Stimulated activated CD8-positive, alpha-beta memory T cell treated with anti-CD3 and anti-CD28 coated beads, Interleukin-4, amount 100 ng/mL, for 24 hours (primary cell): ENCODE measurements around the gene WFDC5.
"Not testable (repeated sequence)": the region's sequence is repeated elsewhere in the genome, so short reads cannot be mapped to it uniquely, and the experiment has no call there.

ENCODE experiments used
- DNase-seq: peaks from one replicate; pipeline ENCODE4 v3.0.0-alpha.2; 2020; ENCODE audit warnings: low read depth

Gene WFDC5

DNA sequence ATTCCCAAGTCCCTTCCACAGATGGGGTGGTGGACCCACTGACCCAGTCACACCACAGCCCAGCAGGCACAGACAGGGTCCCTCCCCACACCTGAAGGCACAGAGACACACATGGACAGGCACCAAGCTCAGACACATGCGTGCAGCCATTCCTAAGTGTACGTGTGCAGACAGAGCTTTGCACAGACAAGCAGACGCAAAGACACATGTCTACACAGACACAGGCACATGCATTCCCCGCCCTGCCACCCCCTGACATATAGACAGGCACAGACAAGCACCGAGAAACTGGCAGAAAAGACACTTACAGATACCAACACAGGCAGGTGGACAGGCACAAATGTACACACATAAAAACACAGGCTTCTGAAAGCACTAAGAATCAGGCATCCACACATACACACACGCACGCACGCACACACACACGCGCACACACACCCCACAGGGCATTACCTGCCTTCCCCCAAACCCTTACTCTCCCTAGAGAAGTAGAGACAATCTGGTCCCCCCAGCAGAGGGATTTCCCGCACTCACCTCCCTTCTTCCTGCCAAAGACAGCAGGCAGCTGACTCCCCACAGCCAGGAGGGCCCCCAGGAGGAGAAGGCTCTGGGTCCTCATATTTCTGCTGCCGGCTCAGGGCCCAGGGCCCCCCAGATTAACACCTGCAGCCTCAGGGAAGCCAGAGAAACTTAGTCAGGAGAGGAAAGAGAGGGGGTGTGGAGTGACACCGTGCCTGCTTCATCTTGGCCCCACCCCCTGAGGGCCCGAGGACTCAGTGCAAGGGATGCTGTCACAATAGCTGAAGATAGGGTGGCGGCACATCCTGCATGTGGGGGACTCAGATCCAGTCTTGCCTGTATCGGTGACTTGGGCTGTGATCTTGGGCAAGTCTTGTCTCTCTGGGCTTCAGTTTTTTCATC lies at the start of gene WFDC5:
Gene WFDC5 (minus strand): TSS at position 710 of the 921 bp plus-strand sequence. CDS start 91 bp downstream, at position 619.
- DNase-seq, result no peak

DNA sequence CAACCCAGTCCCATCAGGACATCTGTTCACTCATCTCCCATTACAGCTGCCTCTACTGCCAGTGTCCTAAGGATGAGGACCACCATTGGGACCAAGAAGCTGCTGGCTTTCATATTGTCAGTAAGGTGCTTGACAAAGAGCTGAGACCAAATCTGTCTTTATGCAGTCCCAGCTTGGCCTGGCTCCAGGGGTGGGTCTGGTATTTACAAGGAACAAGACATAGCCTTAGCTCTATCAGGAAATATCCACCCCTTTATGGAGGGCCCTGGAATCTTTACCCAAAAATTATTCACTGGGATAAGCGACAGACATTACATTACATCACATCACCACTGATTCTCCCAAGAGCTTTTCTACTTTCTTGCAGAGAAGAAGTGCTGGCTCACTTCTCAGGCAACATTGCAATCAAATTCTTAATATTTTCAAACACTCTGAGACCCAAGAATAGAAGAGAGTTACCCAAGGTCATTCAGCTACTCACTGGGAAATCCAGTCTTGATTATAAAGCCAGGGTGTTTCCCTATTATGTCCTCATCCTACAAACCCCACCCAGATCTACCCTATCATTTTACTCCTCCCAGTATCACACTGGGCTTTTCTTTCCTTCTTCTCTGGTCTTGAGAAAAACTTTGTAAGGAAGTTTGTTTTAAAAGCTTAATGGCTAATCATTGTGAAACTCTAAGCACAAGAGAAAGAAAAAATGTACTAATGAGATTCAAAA lies 48.3 kb upstream of the WFDC5 start:
- no peak for DNase-seq

DNA sequence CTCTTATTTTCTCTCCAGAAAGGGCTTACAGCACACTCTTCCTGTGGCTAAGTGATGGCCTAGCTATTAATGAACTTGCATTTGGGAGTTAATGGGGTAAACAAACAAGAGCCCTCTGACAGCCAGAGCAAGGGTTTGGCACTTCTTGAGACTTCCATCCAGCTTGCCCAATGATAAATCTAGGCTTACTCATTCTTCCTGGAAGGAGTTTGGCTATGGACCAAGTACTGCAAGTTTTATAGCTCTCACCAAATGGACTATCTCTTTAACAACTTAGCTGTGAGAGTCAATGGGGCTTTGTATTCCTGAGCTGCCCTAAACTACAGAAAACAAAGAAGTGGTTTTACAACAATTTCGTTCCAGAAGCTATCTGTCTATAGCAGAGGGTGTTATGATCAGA lies 43.0 kb upstream of the WFDC5 start:
- no peak for DNase-seq

- no peak for DNase-seq
Observed at GRCh38 chr20:45156713-45157112, 41.7 kb upstream of the WFDC5 start.

DNA sequence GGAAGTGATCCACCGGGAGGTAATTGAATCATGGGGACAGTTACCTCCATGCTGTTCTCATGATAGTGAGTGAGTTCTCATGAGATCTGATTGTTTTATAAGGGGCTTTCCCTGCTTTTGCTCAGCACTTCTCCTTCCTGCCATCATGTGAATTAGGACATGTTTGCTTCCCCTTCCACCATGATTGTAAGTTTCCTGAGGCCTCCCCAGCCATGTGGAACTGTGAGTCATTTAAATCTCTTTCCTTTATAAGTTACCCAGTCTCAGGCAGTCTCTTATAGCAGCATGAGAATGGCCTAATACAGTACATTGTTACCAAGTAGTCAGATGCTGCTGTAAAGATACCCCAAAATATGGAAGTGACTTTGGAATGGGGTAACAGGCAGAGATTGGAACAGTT lies 39.8 kb upstream of the WFDC5 start:
- DNase-seq, result not testable (repeated sequence)

DNA sequence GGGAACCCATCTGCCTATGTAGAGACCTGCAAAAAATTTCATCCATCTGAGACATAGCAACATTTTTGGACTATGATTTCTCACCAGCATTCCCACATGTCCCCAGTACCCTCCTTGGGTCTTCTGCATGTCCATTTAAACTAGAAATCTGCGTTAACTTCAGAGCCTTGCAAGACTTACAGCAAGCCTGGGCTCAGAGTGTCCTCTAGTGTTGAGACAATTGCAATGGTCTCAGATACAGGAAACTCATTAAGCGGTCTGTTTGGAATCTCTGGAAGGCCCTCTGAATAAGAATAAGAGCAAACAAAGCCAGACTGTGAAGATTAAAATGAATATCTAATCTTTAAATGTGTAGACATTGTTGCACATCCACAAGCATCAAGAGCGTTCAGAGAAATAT lies 39.2 kb upstream of the WFDC5 start:
- DNase-seq, result no peak

- DNase-seq, result no peak
Observed at GRCh38 chr20:45153752-45154151, 38.8 kb upstream of the WFDC5 start.

DNA sequence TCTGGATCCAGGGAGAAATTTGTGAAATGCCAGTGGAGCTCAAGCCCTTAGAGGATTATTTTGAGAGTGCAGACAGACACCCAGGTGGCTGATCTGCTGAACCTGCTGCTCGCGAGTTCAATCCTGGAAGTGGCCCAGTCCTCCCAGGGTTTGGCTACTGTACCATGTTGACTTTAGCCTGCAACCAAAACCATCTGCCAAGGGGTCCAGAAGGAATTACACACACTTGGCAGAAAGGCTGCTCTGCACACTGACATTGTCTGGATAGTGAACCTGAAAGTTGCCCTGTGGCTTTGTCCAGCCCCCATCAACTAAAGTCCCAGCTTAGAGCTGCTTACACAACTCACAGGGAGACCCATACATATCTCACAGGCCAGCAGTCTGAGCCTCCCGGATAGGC lies 38.2 kb upstream of the WFDC5 start:
- DNase-seq, result no peak

- DNase-seq, result no peak
Observed at GRCh38 chr20:45152405-45152804, 37.4 kb upstream of the WFDC5 start.

DNA sequence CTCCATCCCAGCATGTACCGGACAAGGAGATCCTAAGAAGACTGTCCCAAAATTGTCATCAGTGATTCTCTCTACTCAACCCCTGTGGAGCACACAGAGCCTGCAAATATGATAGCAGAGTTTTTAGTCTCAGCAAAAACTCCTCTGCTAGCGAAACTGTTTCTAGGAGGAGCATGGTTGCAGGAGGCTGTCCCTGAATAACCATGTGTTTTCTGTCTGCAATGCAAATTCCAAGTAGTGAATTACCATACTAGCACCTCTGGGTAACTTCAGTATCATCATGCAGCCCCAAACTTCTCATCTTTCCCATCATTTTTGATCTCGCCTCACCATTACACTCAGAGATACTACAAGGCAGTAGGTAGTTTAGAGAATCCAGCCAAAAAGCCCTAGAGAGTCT lies 34.1 kb upstream of the WFDC5 start:
- DNase-seq, result no peak

DNA sequence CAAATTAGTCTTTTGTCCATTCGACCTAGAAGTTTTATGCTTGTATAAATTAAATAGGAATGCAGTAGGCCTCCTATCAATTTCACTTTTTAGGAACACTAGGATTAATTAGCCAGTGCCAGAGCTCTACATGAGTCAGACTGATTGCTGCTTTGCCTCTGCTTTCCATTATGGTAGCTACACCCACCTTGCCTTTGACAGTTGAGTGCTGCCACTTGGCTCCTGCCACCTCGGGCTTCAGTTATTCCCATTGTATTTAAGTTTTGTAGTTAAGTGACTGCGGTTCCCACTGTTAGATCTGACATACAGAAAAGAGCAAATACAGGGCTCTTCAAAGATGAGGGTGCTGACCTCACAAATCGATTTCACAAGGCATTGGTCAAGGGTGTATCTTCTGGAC lies 25.9 kb upstream of the WFDC5 start:
- no peak for DNase-seq

- DNase-seq, result not testable (repeated sequence)
Observed at GRCh38 chr20:45139733-45140375, 24.9 kb upstream of the WFDC5 start.

GRCh38 chr20:45138561-45139300 lies 23.8 kb upstream of the WFDC5 start:
- DNase-seq, result peak; percentile 44

DNA sequence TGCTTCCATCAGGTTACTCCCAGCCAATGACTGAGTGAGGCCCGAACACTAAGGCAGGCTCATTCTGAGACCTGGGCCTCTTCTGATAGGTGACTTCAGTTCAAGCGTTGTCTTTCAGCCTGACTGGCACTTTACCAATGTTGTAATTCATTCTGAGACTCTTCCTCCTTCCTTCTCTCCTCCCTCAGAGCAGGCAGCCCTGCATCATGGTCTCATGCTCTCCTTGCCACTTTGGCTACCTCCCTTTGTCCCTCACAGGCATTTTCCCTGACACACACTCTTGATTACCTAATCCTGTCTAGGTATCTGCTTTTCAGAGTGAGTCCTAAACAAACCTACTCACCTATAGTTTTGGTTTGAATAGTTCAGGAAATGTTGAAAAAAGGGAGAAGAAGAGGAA lies 21.9 kb upstream of the WFDC5 start:
- DNase-seq, result no peak

DNA sequence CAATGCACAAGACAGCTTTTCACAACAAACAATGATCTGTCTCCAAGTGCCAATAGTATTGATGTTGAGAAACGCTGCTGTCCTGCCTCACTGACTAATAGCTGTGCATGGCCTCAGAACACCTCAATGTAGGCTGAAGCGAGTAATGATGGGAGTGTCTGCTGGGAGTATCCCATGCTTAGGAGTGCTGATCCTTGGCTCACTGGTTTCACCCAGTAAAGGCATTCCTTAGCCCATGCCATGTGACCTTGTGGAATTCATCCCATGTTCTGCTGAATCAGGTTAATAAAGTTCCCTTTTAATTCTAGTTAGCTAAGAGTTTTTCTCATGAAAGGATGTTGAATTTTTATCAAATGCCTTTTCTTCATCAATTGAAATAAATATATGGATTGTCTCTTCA lies 13.1 kb upstream of the WFDC5 start:
- no peak for DNase-seq

- no peak for DNase-seq
Observed at GRCh38 chr20:45124365-45124764, 9.4 kb upstream of the WFDC5 start, which contains the start of gene WFDC12. TSS of gene WFDC12 (minus strand) at chr20:45124465. CDS start at chr20:45124447, 18 bp downstream.

DNA sequence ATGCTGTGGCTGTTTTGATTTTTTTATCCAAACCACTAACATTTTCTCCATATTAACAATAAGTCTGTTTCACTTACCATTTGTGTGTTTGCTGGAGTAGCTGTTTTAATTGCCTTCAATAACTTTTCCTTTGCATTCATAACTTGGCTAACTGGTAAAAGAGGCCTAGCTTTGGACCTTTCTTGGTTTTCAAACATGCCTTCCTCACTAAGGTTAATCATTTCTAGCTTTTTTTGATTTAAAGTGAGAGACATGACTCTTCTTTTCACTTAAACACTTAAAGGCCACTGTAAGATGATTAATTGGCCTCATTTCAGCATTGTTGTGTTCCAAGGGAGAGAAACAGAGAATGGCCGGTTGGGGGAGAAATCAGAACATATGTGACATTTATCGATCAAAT lies 6.4 kb upstream of the WFDC5 start:
- no peak for DNase-seq

DNA sequence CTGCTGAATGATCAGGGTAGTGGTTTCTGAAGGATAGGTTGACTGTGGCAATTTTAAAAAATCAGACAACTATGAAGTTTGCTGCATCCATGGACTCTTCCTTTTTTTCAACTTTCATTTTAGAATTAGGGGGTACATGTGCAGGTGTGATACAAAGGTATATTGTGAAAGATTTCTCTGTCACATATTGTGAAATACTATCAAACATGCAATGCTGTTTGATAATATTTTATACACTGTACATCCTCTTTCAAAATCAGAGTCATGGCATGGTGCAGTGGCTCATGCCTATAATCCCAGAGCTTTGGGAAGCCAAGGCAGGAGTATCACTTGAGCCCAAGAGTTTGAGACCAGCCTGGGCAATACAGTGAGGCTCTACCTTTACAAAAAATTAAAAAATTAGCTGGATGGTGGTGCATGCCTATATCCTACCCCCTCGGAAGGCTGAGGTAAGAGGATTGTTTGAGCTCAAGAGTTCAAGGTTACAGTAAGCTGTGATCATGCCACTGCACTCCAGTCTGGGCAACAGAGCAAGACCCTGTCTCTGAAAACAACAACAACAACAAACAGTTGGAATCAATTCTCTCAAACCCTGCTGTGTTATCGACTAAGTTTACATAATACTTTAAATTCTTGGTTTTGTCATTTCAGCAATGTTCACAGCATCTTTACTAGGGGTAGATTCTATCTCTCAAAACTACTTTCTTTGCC lies 4.7 kb upstream of the WFDC5 start:
- no peak for DNase-seq

- no peak for DNase-seq
Observed at GRCh38 chr20:45118028-45118427, 3.1 kb upstream of the WFDC5 start.

GRCh38 chr20:45117581-45117980 lies 2.6 kb upstream of the WFDC5 start:
- DNase-seq, result no peak

- DNase-seq, result no peak
Observed at GRCh38 chr20:45115829-45116228, 855 bp upstream of the WFDC5 start.
